ENCODE data around the gene GRIK4.

The GRIK4 gene

GRCh38 chr11:120894202-120894985, 382.8 kb downstream of the GRIK4 start:
- no peak for DNase-seq

- DNase-seq, result no peak
Observed at GRCh38 chr11:120896687-120897086, 385.1 kb downstream of the GRIK4 start.

GRCh38 chr11:120898568-120898967, 387.0 kb downstream of the GRIK4 start:
- no peak for DNase-seq

- no peak for DNase-seq
Observed at GRCh38 chr11:120899720-120900119, 388.2 kb downstream of the GRIK4 start.

GRCh38 chr11:120900643-120901042, 389.1 kb downstream of the GRIK4 start:
- DNase-seq, result no peak

- no peak for DNase-seq
Observed at GRCh38 chr11:120903686-120904085, 392.1 kb downstream of the GRIK4 start.

GRCh38 chr11:120904116-120904515, 392.6 kb downstream of the GRIK4 start:
- no peak for DNase-seq

GRCh38 chr11:120906766-120907165, 395.2 kb downstream of the GRIK4 start:
- no peak for DNase-seq

GRCh38 chr11:120907971-120908370, 396.4 kb downstream of the GRIK4 start:
- DNase-seq, result no peak

- no peak for DNase-seq
Observed at GRCh38 chr11:120908461-120909181, 397.1 kb downstream of the GRIK4 start.

GRCh38 chr11:120909676-120910416, 398.3 kb downstream of the GRIK4 start:
- DNase-seq, result no peak

- DNase-seq, result no peak
Observed at GRCh38 chr11:120911943-120912342, 400.4 kb downstream of the GRIK4 start.

GRCh38 chr11:120912504-120912903, 401.0 kb downstream of the GRIK4 start:
- no peak for DNase-seq

GRCh38 chr11:120912915-120913314, 401.4 kb downstream of the GRIK4 start:
- no peak for DNase-seq

- DNase-seq, result no peak
Observed at GRCh38 chr11:120914021-120914420, 402.5 kb downstream of the GRIK4 start.

GRCh38 chr11:120914601-120915000, 403.1 kb downstream of the GRIK4 start:
- DNase-seq, result no peak

GRCh38 chr11:120917559-120918239, 406.2 kb downstream of the GRIK4 start:
- no peak for DNase-seq

GRCh38 chr11:120918257-120918656, 406.7 kb downstream of the GRIK4 start:
- DNase-seq, result no peak

GRCh38 chr11:120919045-120919444, 407.5 kb downstream of the GRIK4 start:
- DNase-seq, result no peak

GRCh38 chr11:120919566-120919965, 408.0 kb downstream of the GRIK4 start:
- no peak for DNase-seq

- no peak for DNase-seq
Observed at GRCh38 chr11:120923866-120924508, 412.4 kb downstream of the GRIK4 start.

- no peak for DNase-seq
Observed at GRCh38 chr11:120925944-120926343, 414.4 kb downstream of the GRIK4 start.
